Hepatocyte (in vitro differentiated cells): ENCODE data around the gene STXBP6. TPM values are rescaled to one million over a fixed set of nuclear protein-coding genes. Genes with fewer than 3 reads are reported as not detected.

ENCODE experiments used
- DNase-seq: peaks from one replicate; pipeline ENCODE4 v3.0.0-alpha.2; 2016; ENCODE audit warnings: low spot score
- H2AFZ ChIP-seq: fragments of 200-600 bp; sonication (generic); 2 replicates; pipeline ENCODE4 v1.6.0; 2016; ENCODE audit warnings: antibody characterized with exemption, mild to moderate bottlenecking
- H3K27ac ChIP-seq: fragments of 200-600 bp; sonication (generic); 2 replicates; pipeline ENCODE4 v1.5.1; 2016; ENCODE audit warnings: mild to moderate bottlenecking
- H3K27me3 ChIP-seq: fragments of 200-600 bp; sonication (generic); 2 replicates; pipeline ENCODE4 v1.6.1; 2016
- H3K36me3 ChIP-seq: fragments of 200-600 bp; sonication (generic); replicated peaks from 2 replicates; pipeline ENCODE4 v1.5.1; 2016; ENCODE audit warnings: low read depth; ENCODE audit not compliant: insufficient read depth
- H3K4me1 ChIP-seq: fragments of 200-600 bp; sonication (generic); 2 replicates; pipeline ENCODE4 v1.5.1; 2016; ENCODE audit warnings: mild to moderate bottlenecking, moderate library complexity; ENCODE audit not compliant: insufficient read depth
- H3K4me2 ChIP-seq: fragments of 200-600 bp; sonication (generic); 2 replicates; pipeline ENCODE4 v1.6.0; 2016
- H3K4me3 ChIP-seq: fragments of 200-600 bp; sonication (generic); 2 replicates; pipeline ENCODE4 v1.5.1; 2016; ENCODE audit warnings: mild to moderate bottlenecking
- H3K79me2 ChIP-seq: fragments of 200-600 bp; sonication (generic); 2 replicates; pipeline ENCODE4 v1.6.0; 2017; ENCODE audit warnings: mild to moderate bottlenecking
- H3K9me2 ChIP-seq: fragments of 200-600 bp; sonication (generic); replicated peaks from 2 replicates; pipeline ENCODE4 v1.6.0; 2017; ENCODE audit warnings: mild to moderate bottlenecking; ENCODE audit not compliant: insufficient read depth
- H3K9me3 ChIP-seq: fragments of 200-600 bp; sonication (generic); 2 replicates; pipeline ENCODE4 v1.5.1; 2016; ENCODE audit warnings: low read depth, mild to moderate bottlenecking
- H4K20me1 ChIP-seq: fragments of 200-600 bp; sonication (generic); 2 replicates; pipeline ENCODE4 v1.6.0; 2016; ENCODE audit warnings: mild to moderate bottlenecking; ENCODE audit not compliant: insufficient read depth, poor library complexity, severe bottlenecking
- EZH2 ChIP-seq: fragments of 200-600 bp; sonication (generic); IDR thresholded peaks from 2 replicates; pipeline ENCODE4 v1.6.1; 2016; ENCODE audit warnings: antibody characterized with exemption, mild to moderate bottlenecking, borderline replicate concordance
- EZH2phosphoT487 ChIP-seq: fragments of 200-600 bp; sonication (generic); IDR thresholded peaks from one replicate; pipeline ENCODE4 v1.6.1; 2018; ENCODE audit warnings: antibody characterized with exemption, mild to moderate bottlenecking, low read depth, moderate library complexity; ENCODE audit not compliant: unreplicated experiment, severe bottlenecking
- WGBS: methylation state at CpG from one replicate; pipeline ENCODE4 v1.1.6; 2016; ENCODE audit warnings: low lambda C conversion rate; ENCODE audit errors: missing lambda C conversion rate; 5-methylcytosine and 5-hydroxymethylcytosine counted together
- polyA plus RNA-seq: library from polyadenylated mRNA; unstranded; fragments of >200 nt; fragmentation: Nextera tagmentation; extraction: Ambion mirVana; gene quantifications from 2 replicates; pipeline ENCODE4 v1.2.1, GENCODE V29; 2016
- total RNA-seq: library from RNA; depleted of rRNA; stranded (reverse); fragments of >200 nt; gene quantifications from 2 replicates; pipeline ENCODE4 v1.2.3, GENCODE V29; 2014
- TF ChIP-seq, protein P1 (sequence below): fragments of 200-600 bp; sonication (generic); IDR thresholded peaks from 2 replicates; pipeline ENCODE4 v1.5.1; 2016; ENCODE audit warnings: antibody characterized with exemption, mild to moderate bottlenecking; ENCODE audit not compliant: poor library complexity

STXBP6 gene
- total and polyA plus RNA-seq, 2 experiments from 2014 or later: 34.1 to 44.9 TPM

DNA sequence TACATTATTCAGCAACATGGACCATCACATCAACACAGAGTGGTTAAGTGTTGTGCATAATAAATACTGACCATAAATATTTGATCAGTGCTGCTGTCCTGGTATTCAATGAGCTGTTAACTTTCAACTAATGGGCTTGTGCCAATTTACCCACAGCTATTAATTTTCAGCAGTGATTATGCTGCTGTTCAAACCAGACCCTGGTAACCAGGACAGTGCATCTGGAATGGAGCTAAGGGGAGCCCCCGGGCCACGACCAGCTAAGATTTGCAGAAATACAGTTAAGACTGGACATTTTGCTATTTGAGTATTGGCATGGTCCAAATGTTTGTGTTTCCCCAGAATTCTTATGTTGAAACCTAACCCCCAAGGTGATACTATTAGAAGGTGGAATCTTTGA, 235.6 kb downstream of the STXBP6 start:
- Histone ChIP-seq H3K4me1 (peaks cover 69% of the 10 kb centered on the region), H3K9me3 (no peaks in the 10 kb centered on the region), H3K4me3 (no peak overlapping the region), H3K9me2 (no peaks in the 10 kb centered on the region), H4K20me1 (no peaks in the 10 kb centered on the region), H3K36me3 (no peaks in the 10 kb centered on the region), H3K4me2 (no peak overlapping the region), H3K27me3 (no peaks in the 10 kb centered on the region), H2AFZ (no peak overlapping the region), H3K79me2 (peaks cover 3% of the 10 kb centered on the region), H3K27ac (peak overlapping the region; percentile 43)
- TF ChIP-seq EZH2 (no peak), EZH2phosphoT487 (no peak)
- TF ChIP-seq, protein P1, sequence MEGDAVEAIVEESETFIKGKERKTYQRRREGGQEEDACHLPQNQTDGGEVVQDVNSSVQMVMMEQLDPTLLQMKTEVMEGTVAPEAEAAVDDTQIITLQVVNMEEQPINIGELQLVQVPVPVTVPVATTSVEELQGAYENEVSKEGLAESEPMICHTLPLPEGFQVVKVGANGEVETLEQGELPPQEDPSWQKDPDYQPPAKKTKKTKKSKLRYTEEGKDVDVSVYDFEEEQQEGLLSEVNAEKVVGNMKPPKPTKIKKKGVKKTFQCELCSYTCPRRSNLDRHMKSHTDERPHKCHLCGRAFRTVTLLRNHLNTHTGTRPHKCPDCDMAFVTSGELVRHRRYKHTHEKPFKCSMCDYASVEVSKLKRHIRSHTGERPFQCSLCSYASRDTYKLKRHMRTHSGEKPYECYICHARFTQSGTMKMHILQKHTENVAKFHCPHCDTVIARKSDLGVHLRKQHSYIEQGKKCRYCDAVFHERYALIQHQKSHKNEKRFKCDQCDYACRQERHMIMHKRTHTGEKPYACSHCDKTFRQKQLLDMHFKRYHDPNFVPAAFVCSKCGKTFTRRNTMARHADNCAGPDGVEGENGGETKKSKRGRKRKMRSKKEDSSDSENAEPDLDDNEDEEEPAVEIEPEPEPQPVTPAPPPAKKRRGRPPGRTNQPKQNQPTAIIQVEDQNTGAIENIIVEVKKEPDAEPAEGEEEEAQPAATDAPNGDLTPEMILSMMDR: no peak
- 98% methylated on average over 2 of the region's 2 CpGs for WGBS
- no peak for DNase-seq

DNA sequence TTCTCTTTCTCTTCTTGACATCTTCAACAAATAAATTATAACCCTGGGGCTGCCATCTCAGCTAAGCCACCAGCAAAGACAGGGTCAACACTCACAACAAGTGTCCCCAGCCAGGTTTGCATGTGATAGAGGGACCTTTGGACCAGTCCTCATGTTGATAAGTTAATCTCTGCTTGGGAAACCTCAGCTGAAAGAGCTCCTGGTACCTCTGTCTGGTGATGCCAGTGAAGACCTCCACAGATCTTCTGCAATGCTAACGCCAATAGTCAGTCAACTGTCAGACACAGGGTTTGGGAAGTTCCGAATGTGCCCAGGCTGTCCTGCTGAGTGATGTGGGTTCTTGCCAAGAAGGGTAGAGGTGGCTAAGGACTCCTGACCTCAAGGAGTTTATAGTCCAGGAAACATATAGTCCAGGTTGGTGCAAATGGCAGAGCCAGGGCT, 236.1 kb downstream of the STXBP6 start:
- H3K4me3 ChIP-seq: no peak overlapping the region
- peak; percentile 41 for DNase-seq
- TF ChIP-seq EZH2 (no peak), EZH2phosphoT487 (no peak)
- TF ChIP-seq, protein P1: no peak
- H2AFZ ChIP-seq: no peak overlapping the region
- 93% methylated on average over 2 of the region's 2 CpGs for WGBS
- peak overlapping the region; percentile 43 for H3K27ac ChIP-seq
- no peaks in the 10 kb centered on the region for H3K27me3 ChIP-seq
- no peaks in the 10 kb centered on the region for H3K9me2 ChIP-seq
- no peaks in the 10 kb centered on the region for H3K9me3 ChIP-seq
- H4K20me1 ChIP-seq: no peaks in the 10 kb centered on the region
- no peaks in the 10 kb centered on the region for H3K36me3 ChIP-seq
- peaks cover 69% of the 10 kb centered on the region for H3K4me1 ChIP-seq
- H3K79me2 ChIP-seq: peaks cover 3% of the 10 kb centered on the region
- no peak overlapping the region for H3K4me2 ChIP-seq

DNA sequence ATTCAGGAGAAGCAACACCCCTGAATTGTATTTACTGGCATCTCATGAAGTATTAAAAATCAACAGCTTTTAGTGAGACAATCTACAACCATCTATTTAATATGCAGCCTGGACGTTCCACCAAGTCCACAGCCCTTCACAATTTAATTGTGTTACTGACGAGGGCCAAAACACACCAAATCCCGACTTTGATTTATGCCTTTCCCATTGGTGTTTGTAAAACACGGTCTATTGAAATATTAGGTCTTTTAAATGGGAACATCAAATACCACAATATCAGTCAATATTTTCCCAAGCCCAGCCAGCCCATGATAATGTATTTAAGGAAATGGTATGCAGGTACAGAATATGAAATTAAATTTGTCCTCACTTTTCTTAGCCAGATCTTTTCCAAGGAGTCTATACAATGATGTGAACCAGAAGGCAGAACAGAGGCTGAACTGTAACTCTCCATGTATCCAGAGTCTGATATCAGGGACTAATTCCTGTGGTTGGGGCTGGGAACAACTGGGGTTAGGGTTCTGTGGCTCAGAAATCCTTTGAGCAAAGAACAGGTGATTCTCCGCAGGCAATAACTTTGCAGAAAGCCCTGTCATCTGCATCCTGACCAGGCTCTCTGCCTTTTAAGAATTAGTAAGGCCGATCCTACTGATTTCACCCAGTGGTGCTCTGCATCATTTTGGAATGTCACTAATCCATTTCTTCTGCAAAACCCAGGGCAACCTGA, 236.7 kb downstream of the STXBP6 start:
- Histone ChIP-seq H3K79me2 (peaks cover 3% of the 10 kb centered on the region), H3K27me3 (no peaks in the 10 kb centered on the region), H3K4me2 (no peak overlapping the region), H3K27ac (peak overlapping the region; percentile 31), H4K20me1 (no peaks in the 10 kb centered on the region), H3K4me3 (no peak overlapping the region), H3K9me2 (no peaks in the 10 kb centered on the region), H2AFZ (no peak overlapping the region), H3K4me1 (peaks cover 69% of the 10 kb centered on the region), H3K9me3 (no peaks in the 10 kb centered on the region), H3K36me3 (no peaks in the 10 kb centered on the region)
- 72% methylated on average over 6 of the region's 6 CpGs for WGBS
- no peak for DNase-seq
- TF ChIP-seq, protein P1: no peak
- TF ChIP-seq EZH2phosphoT487: no peak
- TF ChIP-seq EZH2: no peak
